Femur (tissue), 1 donor: ENCODE results near the gene FGD3.
"Not testable (repeated sequence)": the region's sequence is repeated elsewhere in the genome, so short reads cannot be mapped to it uniquely, and the experiment has no call there.

Source experiments
- DNase-seq: peaks from one replicate; pipeline ENCODE4 v3.0.0-alpha.2; 2017

The FGD3 gene

GRCh38 chr9:93010704-93011103, 63.4 kb downstream of the FGD3 start:
- no peak for DNase-seq

GRCh38 chr9:93011114-93011513, 63.8 kb downstream of the FGD3 start:
- DNase-seq = no peak

GRCh38 chr9:93012963-93013855, 65.9 kb downstream of the FGD3 start:
- DNase-seq = no peak

- peak; percentile 25 for DNase-seq
Measured at GRCh38 chr9:93013856-93014582, 66.7 kb downstream of the FGD3 start.

- DNase-seq = not testable (repeated sequence)
Measured at GRCh38 chr9:93015190-93015589, 67.9 kb downstream of the FGD3 start.

- no peak for DNase-seq
Measured at GRCh38 chr9:93017621-93018020, 70.3 kb downstream of the FGD3 start.

- DNase-seq = peak; percentile 10
Measured at GRCh38 chr9:93020151-93020550, 72.8 kb downstream of the FGD3 start.

- peak; percentile 62 for DNase-seq
Measured at GRCh38 chr9:93020771-93021670, 73.7 kb downstream of the FGD3 start.

- DNase-seq = no peak
Measured at GRCh38 chr9:93022066-93022465, 74.7 kb downstream of the FGD3 start.

- peak; percentile 12 for DNase-seq
Measured at GRCh38 chr9:93022721-93023520, 75.6 kb downstream of the FGD3 start.

- no peak for DNase-seq
Measured at GRCh38 chr9:93023521-93023815, 76.1 kb downstream of the FGD3 start.

- DNase-seq = no peak
Measured at GRCh38 chr9:93024646-93024910, 77.3 kb downstream of the FGD3 start.

- DNase-seq = peak; percentile 11
Measured at GRCh38 chr9:93024986-93025630, 77.8 kb downstream of the FGD3 start.

GRCh38 chr9:93025736-93026135, 78.4 kb downstream of the FGD3 start:
- peak; percentile 11 for DNase-seq

GRCh38 chr9:93026640-93027039, 79.3 kb downstream of the FGD3 start:
- DNase-seq = no peak

- DNase-seq = no peak
Measured at GRCh38 chr9:93027750-93028149, 80.4 kb downstream of the FGD3 start.

- peak; percentile 55 for DNase-seq
Measured at GRCh38 chr9:93028448-93029006, 81.2 kb downstream of the FGD3 start.

- no peak for DNase-seq
Measured at GRCh38 chr9:93030642-93031628, 83.6 kb downstream of the FGD3 start.

- DNase-seq = no peak
Measured at GRCh38 chr9:93031629-93032430, 84.5 kb downstream of the FGD3 start.

GRCh38 chr9:93032545-93032944, 85.2 kb downstream of the FGD3 start:
- DNase-seq = no peak
